HG03159 (cell line): ENCODE measurements around the gene ZFPM1.
"Not testable (repeated sequence)": the region's sequence is repeated elsewhere in the genome, so short reads cannot be mapped to it uniquely, and the experiment has no call there.

Experiments used
- ATAC-seq: cut with Tn5 transposase; IDR thresholded peaks from one replicate; pipeline ENCODE4 v1.9.1; 2021; ENCODE audit warnings: mild to moderate bottlenecking, moderate library complexity; ENCODE audit not compliant: unreplicated experiment

Gene ZFPM1

GRCh38 chr16:88464447-88465318 lies 11.6 kb downstream of the ZFPM1 start:
- no peak for ATAC-seq

- ATAC-seq = no peak
These were observed 12.4 kb downstream of the ZFPM1 start for GRCh38 chr16:88465387-88465983.

GRCh38 chr16:88466175-88466862 lies 13.2 kb downstream of the ZFPM1 start:
- ATAC-seq = no peak

- ATAC-seq = no peak
These were observed 13.9 kb downstream of the ZFPM1 start for GRCh38 chr16:88466949-88467348.

- ATAC-seq = no peak
These were observed 14.5 kb downstream of the ZFPM1 start for GRCh38 chr16:88467541-88467944.

GRCh38 chr16:88468275-88469129 lies 15.4 kb downstream of the ZFPM1 start:
- ATAC-seq = no peak

GRCh38 chr16:88469615-88470395 lies 16.7 kb downstream of the ZFPM1 start:
- no peak for ATAC-seq

- not testable (repeated sequence) for ATAC-seq
These were observed 17.3 kb downstream of the ZFPM1 start for GRCh38 chr16:88470396-88470680.

- not testable (repeated sequence) for ATAC-seq
These were observed 17.6 kb downstream of the ZFPM1 start for GRCh38 chr16:88470696-88471095.

- ATAC-seq = no peak
These were observed 18.0 kb downstream of the ZFPM1 start for GRCh38 chr16:88471115-88471514.

- no peak for ATAC-seq
These were observed 18.5 kb downstream of the ZFPM1 start for GRCh38 chr16:88471575-88471974.

- ATAC-seq = no peak
These were observed 19.0 kb downstream of the ZFPM1 start for GRCh38 chr16:88472069-88472468.

- no peak for ATAC-seq
These were observed 19.6 kb downstream of the ZFPM1 start for GRCh38 chr16:88472637-88473205.

GRCh38 chr16:88473666-88474534 lies 20.8 kb downstream of the ZFPM1 start:
- no peak for ATAC-seq

GRCh38 chr16:88475037-88475436 lies 22.0 kb downstream of the ZFPM1 start:
- ATAC-seq = no peak

- ATAC-seq = no peak
These were observed 23.1 kb downstream of the ZFPM1 start for GRCh38 chr16:88476203-88476602.

GRCh38 chr16:88476817-88477397 lies 23.8 kb downstream of the ZFPM1 start:
- ATAC-seq = no peak

GRCh38 chr16:88477631-88478519 lies 24.8 kb downstream of the ZFPM1 start:
- ATAC-seq = no peak
